ENCODE data around the gene NAGLU. TPM values are rescaled to one million over a fixed set of nuclear protein-coding genes. Genes with fewer than 3 reads are reported as not detected.
A peak's percentile ranks its signal among the peaks of the same experiment; 100 is the strongest.
"Not testable (repeated sequence)": the region's sequence is repeated elsewhere in the genome, so short reads cannot be mapped to it uniquely, and the experiment has no call there.

The NAGLU gene
- total RNA-seq, 1 donor from 2014 or later = 7.7 TPM

DNA sequence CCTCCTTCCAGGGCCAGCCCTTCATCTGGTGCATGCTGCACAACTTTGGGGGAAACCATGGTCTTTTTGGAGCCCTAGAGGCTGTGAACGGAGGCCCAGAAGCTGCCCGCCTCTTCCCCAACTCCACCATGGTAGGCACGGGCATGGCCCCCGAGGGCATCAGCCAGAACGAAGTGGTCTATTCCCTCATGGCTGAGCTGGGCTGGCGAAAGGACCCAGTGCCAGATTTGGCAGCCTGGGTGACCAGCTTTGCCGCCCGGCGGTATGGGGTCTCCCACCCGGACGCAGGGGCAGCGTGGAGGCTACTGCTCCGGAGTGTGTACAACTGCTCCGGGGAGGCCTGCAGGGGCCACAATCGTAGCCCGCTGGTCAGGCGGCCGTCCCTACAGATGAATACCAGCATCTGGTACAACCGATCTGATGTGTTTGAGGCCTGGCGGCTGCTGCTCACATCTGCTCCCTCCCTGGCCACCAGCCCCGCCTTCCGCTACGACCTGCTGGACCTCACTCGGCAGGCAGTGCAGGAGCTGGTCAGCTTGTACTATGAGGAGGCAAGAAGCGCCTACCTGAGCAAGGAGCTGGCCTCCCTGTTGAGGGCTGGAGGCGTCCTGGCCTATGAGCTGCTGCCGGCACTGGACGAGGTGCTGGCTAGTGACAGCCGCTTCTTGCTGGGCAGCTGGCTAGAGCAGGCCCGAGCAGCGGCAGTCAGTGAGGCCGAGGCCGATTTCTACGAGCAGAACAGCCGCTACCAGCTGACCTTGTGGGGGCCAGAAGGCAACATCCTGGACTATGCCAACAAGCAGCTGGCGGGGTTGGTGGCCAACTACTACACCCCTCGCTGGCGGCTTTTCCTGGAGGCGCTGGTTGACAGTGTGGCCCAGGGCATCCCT is 7.4 kb downstream of the NAGLU start:
- DNase-seq = no peak
- Histone ChIP-seq H3K27ac (replicated peaks) (no peak overlapping the region), H3K4me3 (no peak overlapping the region), H3K36me3 (peaks cover 53% of the 10 kb centered on the region), H3K27me3 (ENCODE audit: low read depth) (no peaks in the 10 kb centered on the region), H3K9me3 (replicated peaks) (no peaks in the 10 kb centered on the region), H3K4me1 (peaks cover 18% of the 10 kb centered on the region)
- intact Hi-C loops (cut with micrococcal nuclease) = no loop called here
- TF ChIP-seq, protein P1, sequence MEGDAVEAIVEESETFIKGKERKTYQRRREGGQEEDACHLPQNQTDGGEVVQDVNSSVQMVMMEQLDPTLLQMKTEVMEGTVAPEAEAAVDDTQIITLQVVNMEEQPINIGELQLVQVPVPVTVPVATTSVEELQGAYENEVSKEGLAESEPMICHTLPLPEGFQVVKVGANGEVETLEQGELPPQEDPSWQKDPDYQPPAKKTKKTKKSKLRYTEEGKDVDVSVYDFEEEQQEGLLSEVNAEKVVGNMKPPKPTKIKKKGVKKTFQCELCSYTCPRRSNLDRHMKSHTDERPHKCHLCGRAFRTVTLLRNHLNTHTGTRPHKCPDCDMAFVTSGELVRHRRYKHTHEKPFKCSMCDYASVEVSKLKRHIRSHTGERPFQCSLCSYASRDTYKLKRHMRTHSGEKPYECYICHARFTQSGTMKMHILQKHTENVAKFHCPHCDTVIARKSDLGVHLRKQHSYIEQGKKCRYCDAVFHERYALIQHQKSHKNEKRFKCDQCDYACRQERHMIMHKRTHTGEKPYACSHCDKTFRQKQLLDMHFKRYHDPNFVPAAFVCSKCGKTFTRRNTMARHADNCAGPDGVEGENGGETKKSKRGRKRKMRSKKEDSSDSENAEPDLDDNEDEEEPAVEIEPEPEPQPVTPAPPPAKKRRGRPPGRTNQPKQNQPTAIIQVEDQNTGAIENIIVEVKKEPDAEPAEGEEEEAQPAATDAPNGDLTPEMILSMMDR (IDR thresholded peaks at IDR 0.05; ENCODE audit: borderline replicate concordance) = no peak

DNA sequence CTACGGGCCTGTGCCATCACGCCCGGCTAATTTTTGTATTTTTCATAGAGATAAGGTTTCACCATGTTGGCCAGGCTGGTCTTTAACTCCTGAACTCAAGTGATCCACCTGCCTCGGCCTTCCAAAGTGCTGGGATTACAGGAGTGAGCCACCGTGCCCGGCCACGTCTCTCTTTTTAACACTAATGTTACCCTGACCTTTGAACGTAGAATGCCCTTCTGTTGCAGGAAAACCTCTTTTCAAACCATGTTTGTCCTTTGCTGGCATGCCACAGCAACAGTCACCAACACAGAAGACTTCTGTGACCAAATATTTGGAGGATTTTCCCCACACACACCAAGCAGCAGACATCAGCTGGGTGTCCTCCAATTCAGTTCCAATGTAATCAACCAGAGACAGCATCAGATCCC is 8.8 kb downstream of the NAGLU start:
- Histone ChIP-seq H3K4me1 (peaks cover 22% of the 10 kb centered on the region), H3K36me3 (peaks cover 39% of the 10 kb centered on the region), H3K27ac (replicated peaks) (no peak overlapping the region), H3K9me3 (replicated peaks) (no peaks in the 10 kb centered on the region), H3K4me3 (no peak overlapping the region), H3K27me3 (ENCODE audit: low read depth) (no peaks in the 10 kb centered on the region)
- TF ChIP-seq, protein P1 (IDR thresholded peaks at IDR 0.05; ENCODE audit: borderline replicate concordance) = no peak
- intact Hi-C loops (cut with micrococcal nuclease) = no loop called here
- no peak for DNase-seq

DNA sequence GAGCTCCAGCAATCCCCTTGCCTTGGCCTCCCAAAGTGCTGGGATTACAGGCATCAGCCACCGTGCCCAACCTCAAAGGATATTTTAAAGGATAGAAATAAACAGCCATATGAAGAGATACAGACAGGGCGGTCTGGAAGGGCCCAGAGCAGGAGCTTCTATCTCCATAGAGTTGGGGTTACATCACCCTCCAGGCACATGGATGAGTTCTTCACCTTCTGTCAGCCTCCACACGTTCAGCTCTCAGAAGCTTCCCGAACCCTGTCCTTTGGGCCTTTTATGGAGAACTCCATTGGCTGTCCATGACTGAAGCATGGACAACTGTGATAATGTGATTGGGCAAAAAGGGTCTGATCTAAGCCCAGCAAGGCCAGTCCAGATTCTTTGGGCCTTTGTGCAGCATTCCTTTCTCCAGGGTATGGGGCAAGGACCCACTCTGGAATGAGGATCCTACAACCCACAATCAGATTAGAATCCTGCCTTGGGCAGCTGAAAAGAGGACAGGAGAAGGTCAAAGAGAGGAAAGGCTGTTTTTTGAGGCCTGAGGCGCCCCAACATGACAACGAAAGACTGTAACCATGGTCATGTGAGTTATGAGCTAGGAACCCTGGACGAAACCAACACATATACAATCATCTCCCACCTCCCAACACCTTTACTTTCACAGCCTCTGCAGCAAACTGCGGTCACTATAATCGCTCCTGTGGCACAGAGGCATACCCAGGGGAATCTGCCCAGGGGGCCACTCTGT is 9.9 kb downstream of the NAGLU start:
- DNase-seq; H3K27ac ChIP-seq (replicated peaks); H3K9me3 ChIP-seq (replicated peaks); intact Hi-C loops (cut with micrococcal nuclease); H3K27me3 ChIP-seq (ENCODE audit: low read depth); H3K4me3 ChIP-seq: not testable (repeated sequence)
- peaks cover 34% of the 10 kb centered on the region for H3K36me3 ChIP-seq
- peaks cover 22% of the 10 kb centered on the region for H3K4me1 ChIP-seq

DNA sequence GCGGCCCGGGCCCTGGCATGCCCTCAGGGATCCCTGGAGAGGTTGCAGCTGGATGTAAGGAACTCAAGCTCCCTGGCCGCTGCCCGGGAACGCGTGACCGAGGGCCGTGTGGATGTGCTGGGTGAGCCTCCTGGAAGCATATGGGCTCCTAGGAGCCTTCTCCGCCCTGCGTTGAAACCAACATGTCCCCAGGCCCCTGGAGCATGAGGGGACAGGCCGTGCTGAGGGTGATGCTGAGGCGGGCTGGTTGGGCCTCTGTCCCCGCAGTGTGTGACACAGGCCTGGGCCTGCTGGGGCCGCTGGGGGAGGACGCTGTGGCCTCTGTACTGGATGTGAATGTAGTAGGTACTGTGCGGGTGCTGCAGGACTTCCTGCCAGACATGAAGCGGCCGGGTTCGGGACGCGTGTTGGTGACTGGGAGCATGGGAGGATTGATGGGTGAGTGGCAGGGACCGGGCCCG is 11.0 kb downstream of the NAGLU start:
- H3K27ac ChIP-seq (replicated peaks) = peak overlapping the region; percentile 65
- TF ChIP-seq, protein P1 (IDR thresholded peaks at IDR 0.05; ENCODE audit: borderline replicate concordance) = no peak
- no peak for DNase-seq
- H3K36me3 ChIP-seq = peaks cover 24% of the 10 kb centered on the region
- intact Hi-C loops (cut with micrococcal nuclease) = no loop called here
- no peaks in the 10 kb centered on the region for H3K27me3 ChIP-seq (ENCODE audit: low read depth)
- H3K4me3 ChIP-seq = no peak overlapping the region
- no peaks in the 10 kb centered on the region for H3K9me3 ChIP-seq (replicated peaks)
- H3K4me1 ChIP-seq = peaks cover 22% of the 10 kb centered on the region

DNA sequence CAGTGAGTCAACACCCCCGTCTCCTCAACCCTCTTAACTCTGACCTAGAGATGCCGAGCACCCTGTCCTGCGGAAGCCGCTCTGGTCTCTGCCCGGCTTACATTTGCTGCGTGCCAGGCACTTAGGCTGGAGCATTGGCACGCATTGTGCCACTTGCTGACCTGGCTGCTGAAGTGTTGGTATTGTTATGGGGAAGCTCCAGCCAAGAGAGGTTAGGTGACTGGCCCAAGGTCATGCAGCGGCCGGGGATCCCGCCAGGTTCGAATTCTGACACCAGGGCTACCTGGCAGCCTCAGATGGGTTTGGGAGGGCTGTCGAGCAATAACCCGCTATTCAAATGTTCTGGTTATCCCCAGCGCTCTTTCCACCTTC is 11.6 kb downstream of the NAGLU start:
- Histone ChIP-seq H3K27me3 (ENCODE audit: low read depth) (no peaks in the 10 kb centered on the region), H3K4me3 (peak overlapping the region; percentile 52), H3K27ac (replicated peaks) (peak overlapping the region; percentile 65), H3K9me3 (replicated peaks) (no peaks in the 10 kb centered on the region), H3K4me1 (peaks cover 25% of the 10 kb centered on the region), H3K36me3 (peaks cover 18% of the 10 kb centered on the region)
- TF ChIP-seq, protein P1 (IDR thresholded peaks at IDR 0.05; ENCODE audit: borderline replicate concordance) = no peak
- intact Hi-C loops (cut with micrococcal nuclease) = no loop called here
- DNase-seq = peak; percentile 58
